ENCODE measurements around the gene ANKS6. TPM values are rescaled to one million over a fixed set of nuclear protein-coding genes. Genes with fewer than 3 reads are reported as not detected.

The ANKS6 gene
- total RNA-seq, 1 experiment from 2014 or later = 46.3 TPM

DNA sequence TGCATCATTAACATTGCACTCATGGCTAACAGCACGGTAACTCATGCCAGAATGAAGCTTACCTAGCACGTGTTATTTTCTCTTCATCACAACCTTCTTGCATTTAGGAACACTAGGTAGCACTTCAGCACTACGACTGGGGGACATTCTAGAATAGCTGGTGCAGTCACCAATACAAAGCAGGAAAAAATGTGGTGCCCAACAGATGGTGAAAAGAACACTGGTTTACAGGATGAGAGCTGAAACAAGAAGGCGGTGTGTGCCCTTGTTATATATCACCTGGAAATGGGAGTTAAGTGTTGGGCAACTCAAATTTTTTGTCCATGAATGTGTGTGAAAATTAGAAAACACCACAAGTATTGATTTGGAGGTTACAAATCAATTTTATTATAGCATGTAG is 41.2 kb upstream of the ANKS6 start:
- Histone ChIP-seq H3K79me1 (ENCODE audit: insufficient read depth, low read depth, low read length, poor library complexity, severe bottlenecking) (no peaks in the 10 kb centered on the region), H2BK20ac (ENCODE audit: low read depth, low read length, poor library complexity, severe bottlenecking) (no peak overlapping the region), H3K23me2 (ENCODE audit: insufficient read length, low read depth, low read length, poor library complexity, severe bottlenecking) (no peaks in the 10 kb centered on the region), H2AFZ (ENCODE audit: low read length) (no peak overlapping the region), H3K4me2 (ENCODE audit: insufficient read depth, insufficient read length, low read length) (no peak overlapping the region), H3K23ac (ENCODE audit: insufficient read length, low read depth, low read length) (no peak overlapping the region), H3K56ac (ENCODE audit: insufficient read length, low read depth, low read length) (no peak overlapping the region), H2BK15ac (ENCODE audit: low read depth, low read length) (no peak overlapping the region), H3K14ac (ENCODE audit: insufficient read depth, low read length) (no peak overlapping the region), H4K20me1 (ENCODE audit: control insufficient read depth, insufficient read depth, insufficient read length) (no peaks in the 10 kb centered on the region), H3K9ac (ENCODE audit: extremely low read depth, insufficient read length, low read length) (no peak overlapping the region), H3K4me1 (ENCODE audit: insufficient read depth, low read length) (no peaks in the 10 kb centered on the region), H4K8ac (replicated peaks; ENCODE audit: insufficient read length, low read depth, low read length) (no peak overlapping the region), H3K27me3 (ENCODE audit: insufficient read depth, low read length) (no peaks in the 10 kb centered on the region), H3T11ph (ENCODE audit: low read length) (no peak overlapping the region), H2BK120ac (ENCODE audit: low read depth, low read length, poor library complexity, severe bottlenecking) (no peak overlapping the region), H3K18ac (ENCODE audit: insufficient read length, low read depth, low read length) (no peak overlapping the region), H4K91ac (ENCODE audit: insufficient read length, low read depth, low read length) (no peak overlapping the region), H4K5ac (ENCODE audit: insufficient read length, low read depth, low read length) (no peak overlapping the region), H2BK12ac (ENCODE audit: insufficient read length, low read depth, low read length) (no peak overlapping the region), H3K27ac (ENCODE audit: insufficient read length, low read depth, low read length) (no peak overlapping the region), H2AK5ac (ENCODE audit: insufficient read length, low read length) (no peak overlapping the region), H3K79me2 (ENCODE audit: insufficient read depth, low read length) (no peaks in the 10 kb centered on the region), H2BK5ac (ENCODE audit: insufficient read length, low read length) (no peak overlapping the region), H3K9me3 (ENCODE audit: control insufficient read depth, low read depth, low read length) (no peaks in the 10 kb centered on the region), H3K4ac (ENCODE audit: low read depth, low read length) (no peak overlapping the region)
- TF ChIP-seq, protein P1, sequence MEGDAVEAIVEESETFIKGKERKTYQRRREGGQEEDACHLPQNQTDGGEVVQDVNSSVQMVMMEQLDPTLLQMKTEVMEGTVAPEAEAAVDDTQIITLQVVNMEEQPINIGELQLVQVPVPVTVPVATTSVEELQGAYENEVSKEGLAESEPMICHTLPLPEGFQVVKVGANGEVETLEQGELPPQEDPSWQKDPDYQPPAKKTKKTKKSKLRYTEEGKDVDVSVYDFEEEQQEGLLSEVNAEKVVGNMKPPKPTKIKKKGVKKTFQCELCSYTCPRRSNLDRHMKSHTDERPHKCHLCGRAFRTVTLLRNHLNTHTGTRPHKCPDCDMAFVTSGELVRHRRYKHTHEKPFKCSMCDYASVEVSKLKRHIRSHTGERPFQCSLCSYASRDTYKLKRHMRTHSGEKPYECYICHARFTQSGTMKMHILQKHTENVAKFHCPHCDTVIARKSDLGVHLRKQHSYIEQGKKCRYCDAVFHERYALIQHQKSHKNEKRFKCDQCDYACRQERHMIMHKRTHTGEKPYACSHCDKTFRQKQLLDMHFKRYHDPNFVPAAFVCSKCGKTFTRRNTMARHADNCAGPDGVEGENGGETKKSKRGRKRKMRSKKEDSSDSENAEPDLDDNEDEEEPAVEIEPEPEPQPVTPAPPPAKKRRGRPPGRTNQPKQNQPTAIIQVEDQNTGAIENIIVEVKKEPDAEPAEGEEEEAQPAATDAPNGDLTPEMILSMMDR (conservative IDR thresholded peaks at IDR 0.05) = no peak
- Mint-ChIP-seq H3K4me1 (peaks cover 8 to 10% of the 10 kb centered on the region in 2 experiments), H3K36me3 (ENCODE audit: insufficient read depth in 1 of 3, low read depth in 3 of 3) (peaks cover 4 to 52% (median 25%) of the 10 kb centered on the region in 3 experiments; a peak in 6 of 7 replicates), H3K27me3 (ENCODE audit: low read depth) (no peaks in the 10 kb centered on the region), H3K27ac (no peak overlapping the region), H3K4me3 (no peak overlapping the region), H3K9me3 (no peaks in the 10 kb centered on the region)
- no CpG with 5 or more reads among the region's 4 CpGs for WGBS (ENCODE audit: extremely low coverage, insufficient read length, low lambda C conversion rate)
- no peak for DNase-seq
